RWPE1 (cell line): Measurements from ENCODE around the gene APOC4.

Experiments used
- CTCF ChIA-PET: fragments of 350-600 bp; sonication (Branson Sonifier 250); formaldehyde crosslinking; extraction: SDS; loops from one replicate; lab custom pipeline; 2021; lab: Yijun Ruan, JAX
- POLR2A ChIA-PET: fragments of 400-600 bp; formaldehyde crosslinking; extraction: SDS; loops from one replicate; lab custom pipeline; 2020; ENCODE audit warnings: antibody characterized with exemption; ENCODE audit not compliant: low non-redundant PET; lab: Yijun Ruan, JAX
- DNase-seq: peaks from one replicate; pipeline ENCODE4 v3.0.0; 2012; ENCODE audit warnings: low spot score
- H3K27ac ChIP-seq: fragments of 450-650 bp; 2 replicates; pipeline ENCODE4 v1.5.1; 2017
- CTCF ChIP-seq: fragments of 450-650 bp; conservative IDR thresholded peaks from 2 replicates; pipeline ENCODE4 v1.5.1; 2017; ENCODE audit warnings: low read depth, mild to moderate bottlenecking

APOC4 gene

GRCh38 chr19:44939668-44940067 lies 2.4 kb upstream of the APOC4 start:
- TF ChIP-seq CTCF: no peak
- DNase-seq: no peak
- no peak overlapping the region for H3K27ac ChIP-seq
- POLR2A ChIA-PET: no interaction called here
- CTCF ChIA-PET: interaction anchor here (0.8 to 0.9 kb wide), 2 partner anchors 36 to 113 kb away, joined by 3 to 5 read pairs; no protein-coding TSS in a partner anchor

GRCh38 chr19:44943801-44944249 lies 1.8 kb downstream of the APOC4 start:
- TF ChIP-seq CTCF: no peak
- no peak overlapping the region for H3K27ac ChIP-seq
- ChIA-PET CTCF (interaction anchor here (0.6 to 0.7 kb wide), 2 partner anchors 26 to 54 kb away, joined by 3 to 8 read pairs; no protein-coding TSS in a partner anchor), POLR2A (no interaction called here)
- DNase-seq: no peak

- no peak for TF ChIP-seq CTCF
- POLR2A ChIA-PET: no interaction called here
- DNase-seq: no peak
- CTCF ChIA-PET: no interaction called here
- H3K27ac ChIP-seq: no peak overlapping the region; the same call in 1 of the 2 replicates
Observed at GRCh38 chr19:44947041-44947581, 5.1 kb downstream of the APOC4 start.

GRCh38 chr19:44948237-44948636 lies 6.2 kb downstream of the APOC4 start:
- CTCF ChIA-PET: no interaction called here
- POLR2A ChIA-PET: no interaction called here
- TF ChIP-seq CTCF: no peak
- DNase-seq: no peak
- H3K27ac ChIP-seq: no peak overlapping the region

GRCh38 chr19:44948763-44949374 lies 6.8 kb downstream of the APOC4 start:
- CTCF ChIA-PET: interaction anchor here (0.6 kb wide), 1 partner anchor 1225 kb away, joined by 3 read pairs; no protein-coding TSS in a partner anchor
- no peak overlapping the region for H3K27ac ChIP-seq
- POLR2A ChIA-PET: no interaction called here
- DNase-seq: no peak
- no peak for TF ChIP-seq CTCF

GRCh38 chr19:44949550-44949949 lies 7.5 kb downstream of the APOC4 start:
- ChIA-PET POLR2A (no interaction called here), CTCF (no interaction called here)
- no peak for DNase-seq
- TF ChIP-seq CTCF: no peak
- no peak overlapping the region for H3K27ac ChIP-seq
